ENCODE results near the gene FBXO41. TPM values are rescaled to one million over a fixed set of nuclear protein-coding genes. Genes with fewer than 3 reads are reported as not detected.

FBXO41 gene
- total RNA-seq, 1 donor = 1.3 TPM

GRCh38 chr2:73225513-73226360 is 58.5 kb downstream of the FBXO41 start:
- H3K4me3 ChIP-seq (ENCODE audit: low read depth, low read length) = no peak overlapping the region
- TF ChIP-seq CTCF (IDR thresholded peaks at IDR 0.05; ENCODE audit: insufficient read depth, low read depth, low read length) = no peak
- DNase-seq (ENCODE audit: low read depth) = no peak

- no peak overlapping the region for H3K4me3 ChIP-seq (ENCODE audit: low read depth, low read length)
- no peak for TF ChIP-seq CTCF (IDR thresholded peaks at IDR 0.05; ENCODE audit: insufficient read depth, low read depth, low read length)
- DNase-seq (ENCODE audit: low read depth) = no peak
Observed at GRCh38 chr2:73223821-73224220, 60.5 kb downstream of the FBXO41 start.

- DNase-seq (ENCODE audit: low read depth) = no peak
- no peak for TF ChIP-seq CTCF (IDR thresholded peaks at IDR 0.05; ENCODE audit: insufficient read depth, low read depth, low read length)
- no peak overlapping the region for H3K4me3 ChIP-seq (ENCODE audit: low read depth, low read length)
Observed at GRCh38 chr2:73218298-73218697, 66.0 kb downstream of the FBXO41 start.

GRCh38 chr2:73217826-73218225 is 66.5 kb downstream of the FBXO41 start:
- TF ChIP-seq CTCF (IDR thresholded peaks at IDR 0.05; ENCODE audit: insufficient read depth, low read depth, low read length) = no peak
- no peak overlapping the region for H3K4me3 ChIP-seq (ENCODE audit: low read depth, low read length)
- DNase-seq (ENCODE audit: low read depth) = no peak

- no peak overlapping the region for H3K4me3 ChIP-seq (ENCODE audit: low read depth, low read length)
- TF ChIP-seq CTCF (IDR thresholded peaks at IDR 0.05; ENCODE audit: insufficient read depth, low read depth, low read length) = no peak
- DNase-seq (ENCODE audit: low read depth) = no peak
Observed at GRCh38 chr2:73217160-73217559, 67.1 kb downstream of the FBXO41 start.

- no peak overlapping the region for H3K4me3 ChIP-seq (ENCODE audit: low read depth, low read length)
- no peak for TF ChIP-seq CTCF (IDR thresholded peaks at IDR 0.05; ENCODE audit: insufficient read depth, low read depth, low read length)
- DNase-seq (ENCODE audit: low read depth) = no peak
Observed at GRCh38 chr2:73215254-73215653, 69.0 kb downstream of the FBXO41 start.
